Parathyroid adenoma (tissue), 2 donors: Measurements from ENCODE around the gene CARD9.

ENCODE experiments used
- H2AFZ ChIP-seq: fragments of 300-600 bp; sonication (generic); one replicate; pipeline ENCODE4 v1.7.0; 2017; ENCODE audit warnings: antibody characterized with exemption, mild to moderate bottlenecking
- H3K27ac ChIP-seq: fragments of 300-600 bp; sonication (generic); one replicate; pipeline ENCODE4 v1.7.0; 2017
- H3K27me3 ChIP-seq: fragments of 300-600 bp; sonication (generic); one replicate; pipeline ENCODE4 v1.7.0; 2017; ENCODE audit warnings: low read length; ENCODE audit not compliant: control insufficient read depth, insufficient read depth
- H3K36me3 ChIP-seq: fragments of 300-600 bp; sonication (generic); one replicate; pipeline ENCODE4 v1.7.0; 2017; ENCODE audit warnings: low read length; ENCODE audit not compliant: control insufficient read depth, insufficient read depth
- H3K4me1 ChIP-seq: fragments of 300-600 bp; sonication (generic); one replicate; pipeline ENCODE4 v1.7.0; 2017; ENCODE audit warnings: control low read depth
- H3K4me2 ChIP-seq: fragments of 300-600 bp; sonication (generic); one replicate; pipeline ENCODE4 v1.7.0; 2017; ENCODE audit warnings: low read length
- H3K4me3 ChIP-seq: fragments of 300-600 bp; sonication (generic); one replicate; pipeline ENCODE4 v1.7.0; 2017; ENCODE audit warnings: low read depth, low read length
- H3K79me2 ChIP-seq: fragments of 300-600 bp; sonication (generic); one replicate; pipeline ENCODE4 v1.7.0; 2017; ENCODE audit warnings: control low read depth
- H3K9ac ChIP-seq: fragments of 300-600 bp; sonication (generic); one replicate; pipeline ENCODE4 v1.7.0; 2017; ENCODE audit warnings: mild to moderate bottlenecking
- H3K9me3 ChIP-seq: fragments of 300-600 bp; sonication (generic); one replicate; pipeline ENCODE4 v1.7.0; 2017; ENCODE audit warnings: low read length; ENCODE audit not compliant: control insufficient read depth
- TF ChIP-seq, protein P1 (sequence below): fragments of 300-600 bp; sonication (generic); IDR thresholded peaks from one replicate; pipeline ENCODE4 v1.7.0; 2017; ENCODE audit warnings: antibody characterized with exemption, mild to moderate bottlenecking
- donor health status: primary hyperparathyroidism.

Gene CARD9

DNA sequence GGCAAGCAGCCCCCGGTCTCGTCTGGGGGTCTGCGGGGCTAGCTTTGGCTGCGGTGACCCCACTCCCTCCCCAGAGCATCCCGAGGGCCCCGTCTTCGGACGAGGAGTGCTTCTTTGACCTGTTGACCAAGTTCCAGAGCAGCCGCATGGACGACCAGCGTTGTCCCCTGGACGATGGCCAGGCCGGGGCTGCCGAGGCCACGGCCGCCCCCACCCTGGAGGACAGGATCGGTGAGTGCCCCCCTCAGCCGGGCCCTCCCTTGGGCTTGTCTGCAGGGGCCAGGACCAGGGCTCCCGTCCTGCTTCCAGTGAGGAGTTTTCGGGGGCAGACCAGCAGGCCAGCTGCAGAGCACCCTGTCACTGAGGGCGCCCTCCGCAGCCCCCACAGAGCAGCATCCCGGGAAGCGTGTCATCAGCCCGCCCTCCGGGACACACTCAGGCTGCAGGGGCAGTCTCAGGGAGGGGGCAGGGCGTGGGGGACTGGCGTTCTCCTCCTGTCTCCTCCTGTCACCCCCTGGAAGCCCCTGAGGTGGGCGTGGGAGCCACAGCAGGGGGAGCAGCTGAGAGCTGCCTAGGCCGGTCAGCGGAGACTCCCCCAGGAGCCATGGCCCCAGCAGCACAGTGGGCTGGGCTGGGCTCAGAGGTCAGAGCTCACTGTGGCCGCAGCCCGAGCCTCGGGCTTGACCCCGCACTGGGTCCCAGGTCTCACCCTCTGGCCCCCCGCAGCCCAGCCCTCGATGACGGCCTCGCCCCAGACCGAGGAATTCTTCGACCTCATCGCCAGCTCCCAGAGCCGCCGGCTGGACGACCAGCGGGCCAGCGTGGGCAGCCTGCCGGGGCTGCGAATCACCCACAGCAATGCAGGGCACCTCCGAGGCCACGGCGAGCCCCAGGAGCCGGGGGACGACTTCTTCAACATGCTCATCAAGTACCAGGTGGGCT is 17.6 kb downstream of the CARD9 start:
- Histone ChIP-seq H3K4me3 (no peak overlapping the region), H3K4me1 (no peaks in the 10 kb centered on the region), H3K36me3 (no peaks in the 10 kb centered on the region), H3K9ac (no peak overlapping the region), H3K27me3 (no peaks in the 10 kb centered on the region), H2AFZ (no peak overlapping the region), H3K27ac (no peak overlapping the region), H3K9me3 (no peaks in the 10 kb centered on the region), H3K4me2 (no peak overlapping the region), H3K79me2 (no peaks in the 10 kb centered on the region)
- TF ChIP-seq, protein P1, sequence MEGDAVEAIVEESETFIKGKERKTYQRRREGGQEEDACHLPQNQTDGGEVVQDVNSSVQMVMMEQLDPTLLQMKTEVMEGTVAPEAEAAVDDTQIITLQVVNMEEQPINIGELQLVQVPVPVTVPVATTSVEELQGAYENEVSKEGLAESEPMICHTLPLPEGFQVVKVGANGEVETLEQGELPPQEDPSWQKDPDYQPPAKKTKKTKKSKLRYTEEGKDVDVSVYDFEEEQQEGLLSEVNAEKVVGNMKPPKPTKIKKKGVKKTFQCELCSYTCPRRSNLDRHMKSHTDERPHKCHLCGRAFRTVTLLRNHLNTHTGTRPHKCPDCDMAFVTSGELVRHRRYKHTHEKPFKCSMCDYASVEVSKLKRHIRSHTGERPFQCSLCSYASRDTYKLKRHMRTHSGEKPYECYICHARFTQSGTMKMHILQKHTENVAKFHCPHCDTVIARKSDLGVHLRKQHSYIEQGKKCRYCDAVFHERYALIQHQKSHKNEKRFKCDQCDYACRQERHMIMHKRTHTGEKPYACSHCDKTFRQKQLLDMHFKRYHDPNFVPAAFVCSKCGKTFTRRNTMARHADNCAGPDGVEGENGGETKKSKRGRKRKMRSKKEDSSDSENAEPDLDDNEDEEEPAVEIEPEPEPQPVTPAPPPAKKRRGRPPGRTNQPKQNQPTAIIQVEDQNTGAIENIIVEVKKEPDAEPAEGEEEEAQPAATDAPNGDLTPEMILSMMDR, result no peak

DNA sequence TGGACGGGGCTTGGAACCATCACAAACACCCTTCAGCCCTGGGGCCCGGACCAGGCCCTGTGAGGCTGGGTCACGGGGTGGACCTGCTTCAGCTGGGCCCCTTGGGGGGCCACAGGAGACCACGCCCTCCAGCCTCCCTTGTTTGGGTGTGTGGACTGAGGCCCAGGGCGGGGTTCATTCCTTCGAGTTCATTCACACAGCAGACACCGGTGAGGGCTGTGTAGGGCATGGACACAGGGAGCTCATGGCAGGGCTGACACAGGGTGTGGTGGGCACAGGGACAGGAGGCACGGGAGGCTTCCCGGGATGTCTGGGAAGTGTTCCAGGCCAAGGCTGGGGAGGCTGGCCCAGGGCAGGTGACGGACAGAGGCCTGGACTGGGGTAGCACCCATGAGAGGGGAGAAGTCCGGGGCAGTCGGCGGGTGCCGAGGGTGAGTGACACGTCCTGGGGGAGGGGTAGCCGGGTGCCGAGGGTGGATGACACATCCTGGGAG is 18.8 kb downstream of the CARD9 start:
- Histone ChIP-seq H2AFZ (no peak overlapping the region), H3K27me3 (no peaks in the 10 kb centered on the region), H3K9me3 (no peaks in the 10 kb centered on the region), H3K79me2 (no peaks in the 10 kb centered on the region), H3K4me2 (no peak overlapping the region), H3K36me3 (no peaks in the 10 kb centered on the region), H3K27ac (no peak overlapping the region), H3K4me1 (no peaks in the 10 kb centered on the region), H3K4me3 (no peak overlapping the region), H3K9ac (no peak overlapping the region)
- TF ChIP-seq, protein P1, result no peak

DNA sequence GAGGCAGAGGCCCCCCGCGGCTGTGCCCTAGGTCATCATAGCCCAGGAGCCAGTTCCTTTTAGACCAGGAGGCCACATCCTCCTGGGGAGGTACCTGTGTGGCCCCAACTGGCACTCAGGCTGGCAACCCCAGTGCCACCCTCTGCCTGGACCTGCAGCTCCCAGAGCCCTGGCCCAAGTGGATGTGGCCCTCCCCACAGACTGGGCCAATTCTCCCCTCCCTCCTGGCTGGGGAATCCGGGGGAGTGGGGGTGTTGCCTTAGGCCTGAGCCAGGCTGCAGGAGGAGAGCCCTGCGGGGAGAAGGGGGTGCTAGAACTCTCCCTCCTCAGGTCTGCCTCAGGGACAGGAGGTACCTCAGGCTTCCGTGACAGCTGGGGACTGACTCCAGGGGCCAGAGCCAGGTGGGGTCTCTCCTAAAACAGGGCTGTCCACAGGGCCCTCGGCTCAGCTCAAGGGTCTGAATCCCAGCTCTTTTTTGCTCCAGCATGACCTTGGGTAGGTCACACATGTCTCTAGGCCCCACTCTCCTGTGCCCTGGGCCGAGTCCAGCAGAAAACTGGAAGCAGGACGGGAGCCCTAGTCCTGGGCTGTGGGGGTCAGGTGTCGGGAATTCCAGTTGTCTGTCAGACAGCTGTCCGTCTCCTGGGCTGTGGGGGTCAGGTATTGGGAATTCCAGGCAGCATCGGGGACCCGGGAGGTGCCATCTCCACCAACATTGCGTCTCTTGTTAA is 19.5 kb downstream of the CARD9 start:
- H3K4me2 ChIP-seq, result no peak overlapping the region
- H3K27me3 ChIP-seq, result no peaks in the 10 kb centered on the region
- H3K36me3 ChIP-seq, result no peaks in the 10 kb centered on the region
- no peak overlapping the region for H3K27ac ChIP-seq
- no peak overlapping the region for H3K9ac ChIP-seq
- no peak overlapping the region for H3K4me3 ChIP-seq
- H2AFZ ChIP-seq, result no peak overlapping the region
- no peaks in the 10 kb centered on the region for H3K79me2 ChIP-seq
- no peaks in the 10 kb centered on the region for H3K9me3 ChIP-seq
- TF ChIP-seq, protein P1, result no peak
- H3K4me1 ChIP-seq, result no peaks in the 10 kb centered on the region

DNA sequence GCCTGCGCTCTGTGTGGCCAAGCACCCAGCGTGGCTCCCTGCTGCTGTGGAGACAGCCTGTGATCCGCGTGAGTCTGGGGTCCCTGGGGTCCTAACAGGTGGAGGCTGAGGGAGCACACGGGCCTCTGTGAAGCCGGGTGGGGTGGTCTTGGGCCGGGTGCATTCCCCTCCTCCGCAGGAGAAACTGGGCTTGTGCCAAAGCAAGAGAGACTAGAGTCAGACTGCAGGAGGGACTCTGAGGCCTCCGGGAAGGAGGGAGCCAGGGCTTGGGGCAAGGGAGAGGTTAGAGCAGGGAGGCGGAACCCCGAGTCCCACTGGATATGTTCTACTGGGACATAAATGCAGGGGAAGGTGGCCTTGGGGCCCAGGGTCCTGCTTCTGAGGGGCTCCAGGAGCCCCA is 20.4 kb downstream of the CARD9 start:
- no peaks in the 10 kb centered on the region for H3K79me2 ChIP-seq
- no peaks in the 10 kb centered on the region for H3K36me3 ChIP-seq
- no peak overlapping the region for H3K27ac ChIP-seq
- H3K4me2 ChIP-seq, result no peak overlapping the region
- H3K9ac ChIP-seq, result no peak overlapping the region
- H3K27me3 ChIP-seq, result no peaks in the 10 kb centered on the region
- H2AFZ ChIP-seq, result no peak overlapping the region
- no peaks in the 10 kb centered on the region for H3K4me1 ChIP-seq
- no peak overlapping the region for H3K4me3 ChIP-seq
- TF ChIP-seq, protein P1, result no peak
- no peaks in the 10 kb centered on the region for H3K9me3 ChIP-seq
